ENCODE measurements around the gene BOD1L1. TPM values are rescaled to one million over a fixed set of nuclear protein-coding genes. Genes with fewer than 3 reads are reported as not detected.

The BOD1L1 gene
- total and polyA plus RNA-seq, 2 of the 8 experiments (the other 6 are each of a cell fraction or from before 2014, with no cell fraction given), result 6.8 to 39.3 TPM

GRCh38 chr4:13633671-13634070, 6.1 kb upstream of the BOD1L1 start:
- no peak overlapping the region for H2BK120ac ChIP-seq (replicated peaks; ENCODE audit: low read depth, low read length)
- H3K27me3 ChIP-seq (replicated peaks in 1 of 4; ENCODE audit: control insufficient read depth in 3 of 4, extremely low read depth in 1 of 4, insufficient read depth in 3 of 4, low read length in 3 of 4), result no peaks in the 10 kb centered on the region
- no peak overlapping the region for H2BK5ac ChIP-seq (ENCODE audit: low read depth, low read length)
- no peak overlapping the region for H2AK5ac ChIP-seq (ENCODE audit: low read depth, low read length)
- FAIRE-seq (no peak), DNase-seq (ENCODE audit: low read depth in 1 of 2, low spot score in 2 of 2) (no peak)
- no peak overlapping the region for H2BK15ac ChIP-seq (ENCODE audit: low read length)
- H4K91ac ChIP-seq (replicated peaks; ENCODE audit: insufficient read length, low read length), result no peak overlapping the region
- no peak overlapping the region for H2AFZ ChIP-seq (ENCODE audit: low read length)
- H4K20me1 ChIP-seq (replicated peaks in 1 of 2; ENCODE audit: control insufficient read depth in 1 of 2, insufficient read depth in 2 of 2, low read length in 2 of 2), result no peaks in the 10 kb centered on the region
- H3K36me3 ChIP-seq (ENCODE audit: control insufficient read depth in 2 of 4, insufficient read depth in 4 of 4, low read length in 3 of 4), result no peaks in the 10 kb centered on the region
- POLR2A ChIA-PET (ENCODE audit: partially characterized antibody), result no interaction called here
- no peaks in the 10 kb centered on the region for H3K9me3 ChIP-seq (ENCODE audit: insufficient read depth in 2 of 2, low read depth in 1 of 2, low read length in 1 of 2)
- H3K23ac ChIP-seq (ENCODE audit: insufficient read length), result no peak overlapping the region
- H2BK20ac ChIP-seq (ENCODE audit: low read length), result no peak overlapping the region
- no peak overlapping the region for H3K4me3 ChIP-seq (ENCODE audit: extremely low read depth in 1 of 4, insufficient read depth in 2 of 4, low read depth in 3 of 4, low read length in 4 of 4)
- no peak overlapping the region for H3K14ac ChIP-seq (ENCODE audit: insufficient read length)
- no peak overlapping the region for H3K56ac ChIP-seq (replicated peaks; ENCODE audit: insufficient read length, low read depth, low read length)
- no peak overlapping the region for H3K9ac ChIP-seq (replicated peaks in 1 of 4; ENCODE audit: extremely low read depth in 1 of 4, low read depth in 3 of 4, low read length in 3 of 4)
- H4K8ac ChIP-seq (ENCODE audit: extremely low read depth, insufficient read depth, low read length), result no peak overlapping the region
- H3K79me2 ChIP-seq (ENCODE audit: control insufficient read depth in 1 of 2, insufficient read depth in 2 of 2, low read length in 2 of 2), result no peaks in the 10 kb centered on the region
- no peak overlapping the region for H3K27ac ChIP-seq (ENCODE audit: low read depth, low read length)
- H3K79me1 ChIP-seq (ENCODE audit: low read depth, low read length), result no peaks in the 10 kb centered on the region
- no peaks in the 10 kb centered on the region for H3K23me2 ChIP-seq (ENCODE audit: low read depth, low read length)
- CTCF ChIA-PET (ENCODE audit: partially characterized antibody), result interaction anchor here (1.3 kb wide), 1 partner anchor 20 kb away, joined by 4 read pairs; no protein-coding TSS in a partner anchor
- H3K4me2 ChIP-seq (ENCODE audit: insufficient read depth in 1 of 2, low read depth in 2 of 2, low read length in 2 of 2), result no peak overlapping the region
- TF ChIP-seq SAP30 (IDR thresholded peaks at IDR 0.05; ENCODE audit: insufficient read depth, insufficient replicate concordance, low read length) (no peak), RAD21 (IDR thresholded peaks at IDR 0.05 in 1 of 2, conservative IDR thresholded peaks at IDR 0.05 in 1 of 2; ENCODE audit: low read depth in 2 of 2, low read length in 2 of 2) (no peak), KDM5A (IDR thresholded peaks at IDR 0.05; ENCODE audit: low read length) (no peak)
- H3K4me1 ChIP-seq (replicated peaks in 1 of 4; ENCODE audit: control insufficient read depth in 3 of 4, insufficient read depth in 4 of 4, low read length in 3 of 4), result no peaks in the 10 kb centered on the region
- no peak overlapping the region for H3K18ac ChIP-seq (ENCODE audit: extremely low read depth, low read length)
- no peak overlapping the region for H3K4ac ChIP-seq (replicated peaks; ENCODE audit: insufficient read length, low read depth, low read length)
- no peak overlapping the region for H4K5ac ChIP-seq (ENCODE audit: insufficient read length, low read depth, low read length)
- H2BK12ac ChIP-seq (ENCODE audit: low read depth, low read length), result no peak overlapping the region
- 89% methylated on average over 1 of the region's 1 CpG; no CpG with 5 or more reads in 1 of the 2 experiments for WGBS, 2 experiments (ENCODE audit: extremely low coverage in 1 of 2, insufficient coverage in 1 of 2, insufficient read length in 1 of 2, insufficient replicate concordance in 2 of 2, low coverage in 1 of 2, low lambda C conversion rate in 2 of 2, missing lambda C conversion rate in 1 of 2)

All from H1 (cell line).